Activated CD8-positive, alpha-beta memory T cell treated with anti-CD3 and anti-CD28 coated beads, Interleukin-2, amount 50 U/mL, for 4 hours (primary cell): ENCODE results near the gene CHAC1.

Source experiments
- DNase-seq: peaks from one replicate; pipeline ENCODE4 v3.0.0-alpha.2; 2020

Gene CHAC1

GRCh38 chr15:40925495-40925862, 27.8 kb upstream of the CHAC1 start:
- no peak for DNase-seq

- DNase-seq = no peak
Measured at GRCh38 chr15:40925863-40926658, 27.2 kb upstream of the CHAC1 start.

GRCh38 chr15:40926659-40927494, 26.4 kb upstream of the CHAC1 start:
- no peak for DNase-seq

- no peak for DNase-seq
Measured at GRCh38 chr15:40927495-40927872, 25.8 kb upstream of the CHAC1 start.

- DNase-seq = no peak
Measured at GRCh38 chr15:40927873-40928806, 25.1 kb upstream of the CHAC1 start.

- DNase-seq = peak; percentile 46
Measured at GRCh38 chr15:40928821-40929659, 24.2 kb upstream of the CHAC1 start, which contains the start of gene DLL4. Gene DLL4, plus strand, starts transcription at chr15:40929340. Its CDS starts 329 bp downstream, at chr15:40929669.

- DNase-seq = no peak
Measured at GRCh38 chr15:40929660-40930429, 23.4 kb upstream of the CHAC1 start.

- peak; percentile 60 for DNase-seq
Measured at GRCh38 chr15:40930430-40931299, 22.6 kb upstream of the CHAC1 start.

- no peak for DNase-seq
Measured at GRCh38 chr15:40931300-40932142, 21.8 kb upstream of the CHAC1 start.

GRCh38 chr15:40932156-40932555, 21.1 kb upstream of the CHAC1 start:
- no peak for DNase-seq

- DNase-seq = no peak
Measured at GRCh38 chr15:40932649-40933516, 20.4 kb upstream of the CHAC1 start.

GRCh38 chr15:40933517-40933902, 19.8 kb upstream of the CHAC1 start:
- no peak for DNase-seq

- no peak for DNase-seq
Measured at GRCh38 chr15:40934457-40934856, 18.8 kb upstream of the CHAC1 start.

- DNase-seq = no peak
Measured at GRCh38 chr15:40936234-40936708, 17.0 kb upstream of the CHAC1 start.

GRCh38 chr15:40936709-40937666, 16.3 kb upstream of the CHAC1 start:
- no peak for DNase-seq

- no peak for DNase-seq
Measured at GRCh38 chr15:40937762-40938535, 15.3 kb upstream of the CHAC1 start.
